ACC112 (cell line): ENCODE data around the gene UBE2L6.

Experiments used
- H2AFZ ChIP-seq: fragments of 200-600 bp; sonication (generic); one replicate; pipeline ENCODE4 v1.6.0; 2017; ENCODE audit warnings: antibody characterized with exemption, low read length; ENCODE audit not compliant: unreplicated experiment
- H3K27ac ChIP-seq: fragments of 200-600 bp; sonication (generic); 2 replicates; pipeline ENCODE4 v1.5.1; 2014; ENCODE audit warnings: low read depth, mild to moderate bottlenecking, antibody characterized with exemption, low read length, moderate library complexity
- H3K27me3 ChIP-seq: fragments of 200-600 bp; sonication (generic); 2 replicates; pipeline ENCODE4 v1.6.1; 2014; ENCODE audit warnings: mild to moderate bottlenecking, antibody characterized with exemption, low read length, moderate library complexity, mixed read lengths; ENCODE audit not compliant: insufficient read depth
- H3K36me3 ChIP-seq: fragments of 200-600 bp; sonication (generic); 2 replicates; pipeline ENCODE4 v1.6.1; 2016; ENCODE audit warnings: mild to moderate bottlenecking, antibody characterized with exemption, low read length, moderate library complexity, mixed read lengths; ENCODE audit not compliant: insufficient read depth
- H3K4me1 ChIP-seq: fragments of 200-600 bp; sonication (generic); one replicate; pipeline ENCODE4 v1.6.1; 2016; ENCODE audit warnings: low read length, mixed read lengths; ENCODE audit not compliant: insufficient read depth, unreplicated experiment, control insufficient read depth
- H3K4me3 ChIP-seq: fragments of 200-600 bp; sonication (generic); 2 replicates; pipeline ENCODE4 v1.5.1; 2014; ENCODE audit warnings: mild to moderate bottlenecking, low read depth, low read length
- H3K79me2 ChIP-seq: fragments of 200-600 bp; sonication (generic); one replicate; pipeline ENCODE4 v1.6.0; 2016; ENCODE audit warnings: low read length; ENCODE audit not compliant: control insufficient read depth, unreplicated experiment, insufficient read depth

Gene UBE2L6

DNA sequence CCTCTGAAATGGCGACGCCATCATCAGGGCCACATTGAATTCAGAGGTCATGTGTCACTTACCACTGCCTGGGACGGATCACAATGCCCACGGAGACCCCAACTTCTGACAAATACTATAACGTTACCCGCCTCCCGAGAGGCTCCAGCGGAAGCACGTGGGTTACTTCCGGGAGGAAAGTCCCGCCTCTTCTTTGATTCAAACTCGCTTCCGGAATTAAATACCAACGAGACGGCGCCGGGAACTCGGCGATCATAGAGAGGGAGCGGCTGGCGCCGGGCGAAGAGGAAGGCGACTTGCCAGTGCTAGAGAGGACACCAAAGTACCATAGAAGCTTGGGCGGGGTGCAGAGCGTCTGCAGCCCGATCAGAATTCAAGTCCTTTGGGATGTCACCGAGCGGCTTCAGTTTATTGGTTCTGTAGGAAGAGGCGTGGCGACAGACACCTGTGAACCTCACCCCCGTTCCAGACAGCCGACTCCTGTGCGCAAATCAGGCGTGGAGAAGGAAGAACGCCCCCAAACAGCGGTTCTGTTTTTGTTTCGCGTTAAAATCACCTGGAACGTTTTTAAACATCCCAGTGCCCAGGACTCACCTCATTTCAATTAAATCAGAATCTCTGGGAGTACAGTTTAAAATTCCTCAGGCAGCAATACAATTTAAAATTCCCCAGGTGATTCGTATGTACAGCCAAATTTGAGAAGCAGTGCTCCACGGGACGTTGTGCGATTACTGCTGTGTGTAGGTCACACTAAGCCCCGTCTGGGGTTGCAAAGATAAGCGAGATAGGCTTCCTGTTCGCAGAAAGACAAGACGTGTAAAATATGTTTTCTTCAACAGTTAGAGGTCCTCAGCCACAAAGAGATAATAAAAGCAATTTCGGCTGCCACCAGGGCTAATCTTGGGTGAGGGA lies 36.6 kb downstream of the UBE2L6 start, which contains the start of gene TIMM10:
TSS of gene TIMM10 (minus strand) at position 159 of the 912 bp plus-strand sequence. CDS start 565 bp downstream, outside the sequence.
- Histone ChIP-seq H2AFZ (peak within 1 kb of the TSS; percentile 83), H3K27ac (peak within 1 kb of the TSS; percentile 7; the same call in 1 of the 2 replicates), H3K4me3 (peak within 1 kb of the TSS; percentile 85), H3K36me3 (no peaks in the 10 kb centered on the region), H3K4me1 (peaks cover 12% of the 10 kb centered on the region), H3K79me2 (peaks cover 16% of the 10 kb centered on the region), H3K27me3 (no peaks in the 10 kb centered on the region)

DNA sequence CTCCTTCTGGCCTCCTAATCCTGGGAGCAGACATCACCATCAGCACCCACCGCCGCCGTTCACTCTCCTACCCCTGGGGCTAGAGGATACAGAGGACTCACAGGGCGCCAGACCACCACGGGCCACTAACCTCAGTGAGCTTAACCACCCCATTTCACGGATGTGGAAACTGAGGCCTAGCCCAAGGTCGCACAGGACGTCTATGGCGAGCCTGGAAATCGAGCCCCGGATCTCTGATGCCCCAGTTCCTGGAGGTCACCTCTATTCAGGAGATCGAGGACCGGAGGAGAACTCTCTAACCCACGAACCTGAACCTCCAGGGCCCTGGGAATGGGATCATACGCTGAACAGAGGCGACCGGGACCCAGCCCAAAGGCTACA lies 37.3 kb downstream of the UBE2L6 start:
- Histone ChIP-seq H3K4me3 (peak overlapping the region; percentile 85), H2AFZ (peak overlapping the region; percentile 73), H3K79me2 (peaks cover 16% of the 10 kb centered on the region), H3K4me1 (peaks cover 12% of the 10 kb centered on the region), H3K27ac (peak overlapping the region; percentile 7; the same call in 1 of the 2 replicates), H3K36me3 (no peaks in the 10 kb centered on the region), H3K27me3 (no peaks in the 10 kb centered on the region)

DNA sequence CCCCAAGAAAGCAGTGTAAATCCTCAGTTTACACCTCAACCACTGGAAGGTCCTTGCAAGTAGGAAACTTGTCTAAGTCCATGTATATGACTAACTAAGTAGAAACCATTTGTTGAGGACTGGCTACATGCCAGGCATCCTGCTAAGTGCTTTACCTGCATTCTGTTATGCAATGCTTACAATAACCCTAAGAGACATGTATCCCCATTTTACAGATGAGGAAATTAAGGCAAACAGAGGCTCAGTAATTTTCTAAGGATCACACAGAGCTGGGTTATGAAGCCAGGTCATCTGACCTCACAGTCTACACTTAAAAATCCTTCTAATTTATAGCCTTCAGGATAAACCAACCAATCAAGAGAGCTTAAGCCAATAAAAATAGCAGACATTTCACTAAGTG lies 38.5 kb downstream of the UBE2L6 start:
- Histone ChIP-seq H3K27me3 (no peaks in the 10 kb centered on the region), H3K4me1 (peaks cover 12% of the 10 kb centered on the region), H3K36me3 (no peaks in the 10 kb centered on the region), H3K79me2 (peaks cover 16% of the 10 kb centered on the region), H3K27ac (no peak overlapping the region), H2AFZ (no peak overlapping the region), H3K4me3 (no peak overlapping the region)

DNA sequence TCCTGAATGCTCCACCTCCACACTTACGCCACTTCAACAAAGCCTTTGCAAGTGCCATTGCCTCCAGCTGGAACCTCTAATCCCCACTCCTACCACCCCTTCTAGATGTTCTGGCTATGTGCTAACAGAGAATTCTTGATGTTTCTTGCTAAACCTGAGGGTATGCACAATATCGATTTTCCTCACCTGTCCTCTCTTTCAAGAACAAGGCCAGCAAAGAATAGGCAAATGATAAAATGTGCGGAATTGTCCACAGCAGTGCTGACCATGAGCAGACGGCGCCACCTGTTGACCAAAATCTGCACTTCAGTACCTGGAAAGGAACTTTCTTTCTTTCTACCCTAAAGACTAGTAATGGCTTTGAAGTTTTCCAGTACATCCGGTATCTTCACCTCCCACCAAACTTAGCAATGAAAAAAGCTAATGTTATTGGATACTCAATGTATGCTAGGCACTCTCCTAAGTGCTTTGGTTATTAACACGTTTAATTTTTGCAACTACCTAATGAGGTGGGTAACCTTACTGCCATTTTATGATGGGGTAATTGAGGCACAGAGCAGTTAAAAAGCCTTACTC lies 40.3 kb downstream of the UBE2L6 start:
- H3K79me2 ChIP-seq: peaks cover 16% of the 10 kb centered on the region
- H3K36me3 ChIP-seq: no peaks in the 10 kb centered on the region
- no peak overlapping the region for H3K4me3 ChIP-seq
- H2AFZ ChIP-seq: no peak overlapping the region
- H3K27ac ChIP-seq: no peak overlapping the region
- peaks cover 12% of the 10 kb centered on the region for H3K4me1 ChIP-seq
- H3K27me3 ChIP-seq: no peaks in the 10 kb centered on the region

DNA sequence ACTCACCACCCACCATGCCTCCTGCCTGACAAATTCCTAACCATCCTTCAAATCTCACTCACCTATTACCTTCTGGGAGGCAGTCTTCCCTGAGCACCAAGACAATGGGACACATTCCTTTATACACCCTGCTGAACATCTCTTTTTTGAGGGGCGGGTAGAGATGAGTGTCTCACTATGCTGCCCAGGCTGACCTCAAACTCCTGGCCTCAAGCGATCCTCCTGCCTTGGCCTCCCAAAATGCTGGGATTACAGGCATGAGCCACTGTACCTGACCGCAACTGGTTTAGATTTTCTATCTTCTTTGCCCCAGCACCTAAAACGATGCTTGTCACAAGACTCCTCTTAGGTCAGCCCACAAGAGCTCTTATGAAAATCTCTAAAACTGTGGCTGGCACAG lies 44.1 kb downstream of the UBE2L6 start:
- no peaks in the 10 kb centered on the region for H3K79me2 ChIP-seq
- H3K36me3 ChIP-seq: no peaks in the 10 kb centered on the region
- H3K27ac ChIP-seq: no peak overlapping the region
- H3K4me3 ChIP-seq: no peak overlapping the region
- no peaks in the 10 kb centered on the region for H3K27me3 ChIP-seq
- H3K4me1 ChIP-seq: no peaks in the 10 kb centered on the region
- H2AFZ ChIP-seq: no peak overlapping the region

DNA sequence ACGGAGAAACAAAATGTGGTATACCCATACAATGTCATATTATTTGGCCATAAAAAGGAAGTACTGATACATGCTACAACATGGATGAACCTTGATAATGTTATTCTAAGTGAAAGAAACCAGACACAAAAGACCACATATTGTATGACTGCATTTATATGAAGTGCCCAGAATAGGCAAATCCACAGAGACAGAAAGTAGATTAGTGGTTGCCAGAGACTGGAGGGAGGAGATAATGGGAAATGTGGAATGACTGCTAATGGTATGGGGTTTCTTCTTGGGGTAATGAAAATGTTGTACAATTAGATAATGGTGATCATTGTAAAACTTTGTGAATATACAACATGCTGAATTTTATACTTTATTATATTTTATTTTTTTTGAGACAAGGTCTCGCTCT lies 46.4 kb downstream of the UBE2L6 start:
- Histone ChIP-seq H3K36me3 (no peaks in the 10 kb centered on the region), H3K27ac (no peak overlapping the region), H3K4me1 (no peaks in the 10 kb centered on the region), H3K79me2 (no peaks in the 10 kb centered on the region), H3K27me3 (no peaks in the 10 kb centered on the region), H2AFZ (no peak overlapping the region), H3K4me3 (no peak overlapping the region)

DNA sequence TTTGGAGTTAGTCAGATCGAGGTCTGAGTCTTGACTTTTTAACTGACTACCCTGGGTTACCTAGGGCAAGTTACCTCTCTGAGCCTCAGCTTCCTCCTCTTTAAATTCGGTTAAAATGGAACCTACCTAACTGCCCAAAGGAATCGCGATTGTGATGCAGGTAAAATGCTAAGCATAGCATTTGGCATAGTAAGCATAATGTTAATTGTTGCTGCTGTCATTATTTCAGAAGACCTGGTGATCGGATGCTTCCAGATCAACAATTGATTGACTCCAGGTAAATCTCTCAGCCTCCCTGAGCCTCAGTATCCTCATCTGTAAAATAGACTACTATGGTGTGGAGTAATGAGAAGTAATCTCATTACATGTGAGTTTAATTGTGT lies 51.4 kb downstream of the UBE2L6 start:
- Histone ChIP-seq H3K4me3 (peak overlapping the region; percentile 81), H3K27ac (no peak overlapping the region), H2AFZ (peak overlapping the region; percentile 81), H3K36me3 (no peaks in the 10 kb centered on the region), H3K4me1 (no peaks in the 10 kb centered on the region), H3K27me3 (no peaks in the 10 kb centered on the region), H3K79me2 (no peaks in the 10 kb centered on the region)

DNA sequence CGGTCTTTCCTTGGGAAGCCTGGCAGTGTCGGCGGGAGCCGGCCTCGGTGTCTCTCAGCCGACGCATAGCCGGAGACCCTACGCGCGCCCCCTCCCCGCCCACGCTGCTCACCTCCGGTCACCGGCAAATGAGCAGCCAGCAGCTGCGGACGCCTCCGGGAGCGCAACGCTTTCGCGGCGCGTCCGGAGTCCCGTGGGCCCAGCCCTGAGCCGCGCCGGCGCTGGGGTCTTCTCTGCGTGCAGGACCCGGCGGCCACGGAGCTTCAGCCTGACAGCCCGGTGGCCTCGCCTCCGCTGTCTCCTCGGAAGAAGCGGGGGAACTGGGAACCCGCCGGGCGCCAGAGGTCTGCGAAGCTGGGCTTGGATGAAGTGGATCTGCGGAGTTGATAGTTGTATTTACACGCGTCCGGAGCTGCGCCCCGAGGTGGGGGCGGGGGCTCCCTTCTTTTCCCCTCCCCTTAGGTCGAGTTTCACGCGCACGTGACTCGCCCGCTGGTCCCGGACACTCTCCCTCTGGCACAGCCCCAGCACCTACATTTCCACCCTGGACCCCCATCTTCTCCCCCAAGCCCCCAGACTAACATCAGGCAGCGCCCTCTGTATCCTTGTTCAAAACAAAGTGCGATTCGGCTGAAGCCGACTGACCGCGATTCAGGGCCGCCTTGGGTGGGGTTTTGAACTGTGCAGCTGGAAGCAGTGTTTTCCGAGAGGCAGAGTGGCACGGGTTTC lies 52.0 kb downstream of the UBE2L6 start, which contains the start of gene SLC43A1:
TSS of gene SLC43A1 (minus strand) at position 371 of the 729 bp plus-strand sequence. CDS start 1,591 bp downstream, outside the sequence.
- Histone ChIP-seq H3K36me3 (no peaks in the 10 kb centered on the region), H2AFZ (peak within 1 kb of the TSS; percentile 81), H3K27ac (no peak within 1 kb of the TSS), H3K4me3 (peak within 1 kb of the TSS; percentile 81), H3K4me1 (no peaks in the 10 kb centered on the region), H3K27me3 (no peaks in the 10 kb centered on the region), H3K79me2 (no peaks in the 10 kb centered on the region)

DNA sequence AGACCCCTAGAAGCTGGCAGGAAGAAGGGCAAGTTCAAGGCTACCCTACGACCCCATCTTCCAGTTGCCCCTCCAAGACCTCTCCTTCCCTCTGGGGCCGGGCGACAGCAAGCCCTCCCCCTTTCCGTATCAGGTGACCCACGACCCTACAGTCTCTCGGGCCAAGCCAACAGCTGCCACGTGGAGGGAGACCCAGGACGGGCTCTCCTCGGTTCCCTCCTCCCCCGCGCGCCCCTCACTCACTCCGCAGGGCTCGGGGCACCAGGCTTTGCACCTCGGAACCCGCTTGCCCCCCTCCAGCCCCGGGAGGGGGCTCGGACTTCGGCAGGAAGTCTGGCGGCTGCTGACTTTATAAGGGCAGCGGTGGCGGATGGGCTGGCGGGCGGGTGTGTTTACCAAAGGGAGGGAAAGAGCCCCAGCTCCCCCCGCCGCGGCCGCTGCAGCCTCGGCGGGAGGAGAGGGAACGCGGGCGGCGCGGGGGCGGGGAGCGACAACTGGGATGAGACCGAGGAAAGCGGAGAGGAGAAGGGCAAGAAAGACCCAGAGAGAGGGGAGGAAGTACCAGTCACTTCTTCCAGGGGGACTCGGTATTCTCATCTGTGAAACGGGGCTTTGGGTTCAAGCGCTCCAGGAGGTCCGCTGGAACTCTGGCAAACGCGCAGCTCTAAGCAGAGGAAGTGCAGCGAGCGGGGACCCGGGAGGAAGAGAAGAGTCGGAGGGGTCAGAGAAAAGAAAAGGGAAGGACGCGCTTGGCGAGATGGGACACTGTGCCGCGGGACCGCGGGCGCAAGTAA lies 52.7 kb downstream of the UBE2L6 start:
- no peaks in the 10 kb centered on the region for H3K79me2 ChIP-seq
- no peaks in the 10 kb centered on the region for H3K36me3 ChIP-seq
- H3K27me3 ChIP-seq: no peaks in the 10 kb centered on the region
- peak overlapping the region; percentile 81 for H3K4me3 ChIP-seq
- H3K27ac ChIP-seq: no peak overlapping the region
- peak overlapping the region; percentile 81 for H2AFZ ChIP-seq
- no peaks in the 10 kb centered on the region for H3K4me1 ChIP-seq
